Upper lobe of left lung (tissue), 4 donors: ENCODE data around the gene ECEL1.

ENCODE experiments used
- CTCF ChIP-seq, 6 experiments: fragments of 450-650 bp in 4 of 6; fragments of 200-600 bp in 2 of 6; sonication (generic) in 2 of 6; IDR thresholded peaks; one replicate each; pipeline ENCODE4 v1.5.1; 2016 to 2019; ENCODE audit warnings: antibody characterized with exemption in 6 of 6
- EP300 ChIP-seq, 4 donors: sonication (generic); formaldehyde crosslinking; IDR thresholded peaks; one replicate each; pipeline ENCODE4 v1.5.1; 2017; ENCODE audit warnings: antibody characterized with exemption in 4 of 4, control low read depth in 2 of 4

- TF ChIP-seq CTCF (IDR thresholded peaks at IDR 0.05): no peak
- no peak for TF ChIP-seq EP300 (IDR thresholded peaks at IDR 0.05)
Measured at GRCh38 chr2:232460171-232460570, 27.5 kb downstream of the ECEL1 start.
